GM12891 (cell line): Measurements from ENCODE around the gene NDE1.
"Not testable (repeated sequence)": the region's sequence is repeated elsewhere in the genome, so short reads cannot be mapped to it uniquely, and the experiment has no call there.

Source experiments
- DNase-seq: peaks from one replicate; pipeline ENCODE4 v3.0.0; 2011; ENCODE audit warnings: low spot score; ENCODE audit not compliant: insufficient read length
- FAIRE-seq: peaks from 2 replicates; lab custom pipeline; 2011; peaks lifted over from hg19 to GRCh38; lab: Jason Lieb, UNC
- PAX5 ChIP-seq: IDR thresholded peaks from 2 replicates; pipeline ENCODE4 v1.6.1; 2011; ENCODE audit warnings: low read length, moderate library complexity, mild to moderate bottlenecking; ENCODE audit not compliant: insufficient read depth, severe bottlenecking
- POLR2A ChIP-seq: IDR thresholded peaks from 2 replicates; pipeline ENCODE4 v1.6.1; 2011; ENCODE audit warnings: low read depth, low read length, control low read depth
- POLR2AphosphoS5 ChIP-seq: IDR thresholded peaks from 2 replicates; pipeline ENCODE4 v1.6.1; 2011; ENCODE audit warnings: low read depth, low read length, control low read depth
- POU2F2 ChIP-seq: IDR thresholded peaks from 2 replicates; pipeline ENCODE4 v1.6.1; 2011; ENCODE audit warnings: low read depth, mild to moderate bottlenecking, control low read depth, low read length, moderate library complexity
- SPI1 ChIP-seq: IDR thresholded peaks from 2 replicates; pipeline ENCODE4 v1.6.1; 2011; ENCODE audit warnings: low read depth, low read length, control low read depth
- TAF1 ChIP-seq: IDR thresholded peaks from 2 replicates; pipeline ENCODE4 v1.6.1; 2011; ENCODE audit warnings: low read depth, low read length, control low read depth

The NDE1 gene

DNA sequence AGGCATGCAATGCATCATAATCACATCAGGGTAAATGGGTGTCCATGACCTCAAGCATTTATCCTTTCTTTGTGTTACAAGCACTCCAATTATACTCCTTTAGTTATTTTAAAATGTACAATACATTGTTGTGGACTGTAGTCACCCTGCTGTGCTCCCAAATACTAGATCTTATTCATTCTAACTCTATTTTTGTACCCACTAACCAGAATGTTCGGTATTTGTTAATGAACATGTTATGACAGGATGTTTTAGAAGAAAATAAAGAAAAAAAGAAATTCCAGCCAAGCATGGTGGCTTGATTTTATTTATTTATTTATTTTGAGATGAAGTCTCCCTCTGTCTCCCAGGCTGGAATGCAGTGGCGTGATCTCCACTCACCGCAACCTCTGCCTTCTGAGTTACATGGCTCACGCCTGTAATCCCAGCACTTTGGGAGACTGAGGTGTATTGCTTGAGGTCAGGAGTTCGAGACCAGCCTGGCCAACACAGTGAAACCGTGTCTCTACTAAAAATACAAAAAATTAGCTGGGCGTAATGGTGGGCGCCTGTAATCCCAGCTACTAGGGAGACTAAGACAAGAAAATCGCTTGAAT, 1.8 kb upstream of the NDE1 start:
- DNase-seq (no peak), FAIRE-seq (no peak)
- TF ChIP-seq POLR2AphosphoS5 (no peak), POLR2A (no peak), POU2F2 (no peak), PAX5 (no peak), SPI1 (no peak), TAF1 (no peak)

GRCh38 chr16:15649311-15649710, 734 bp upstream of the NDE1 start:
- not testable (repeated sequence) for DNase-seq, FAIRE-seq

- no peak for FAIRE-seq
- DNase-seq = no peak
- TF ChIP-seq POLR2A (0 out of 2 replicates have a peak, but pooled peaks have one; percentile 10), POU2F2 (no peak)
Observed at GRCh38 chr16:15649727-15650018, 372 bp upstream of the NDE1 start.

DNA sequence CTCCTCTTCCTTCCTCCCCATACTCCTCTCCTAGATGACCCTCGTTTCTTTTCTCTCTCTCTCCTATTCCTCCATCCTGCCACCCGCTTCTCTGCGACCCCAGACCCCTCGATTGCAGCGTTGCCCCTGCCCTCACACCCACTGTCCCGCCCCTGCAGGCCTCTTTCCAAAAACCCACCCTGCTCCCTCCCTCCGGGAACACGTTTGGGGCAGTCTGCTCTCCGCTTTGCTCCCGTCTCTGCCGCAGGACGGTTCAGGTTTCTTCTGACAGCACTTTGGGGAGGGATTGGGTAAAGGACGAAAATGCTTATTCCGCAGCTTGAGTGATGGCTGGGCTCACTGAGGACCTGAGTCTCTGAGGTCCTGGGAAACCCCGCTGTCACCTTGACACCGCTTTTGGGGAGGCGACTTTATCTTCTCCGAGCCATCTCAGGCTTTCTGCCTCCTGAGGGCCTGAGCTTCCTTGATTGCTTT, 690 bp downstream of the NDE1 start:
- peak; percentile 54; the same call in 1 of the 2 replicates for TF ChIP-seq POLR2A
- TF ChIP-seq PAX5 = no peak
- 0 out of 2 replicates have a peak, but pooled peaks have one; percentile 11 for TF ChIP-seq POLR2AphosphoS5
- FAIRE-seq (no peak), DNase-seq (peak; percentile 39)

- no peak for FAIRE-seq
- TF ChIP-seq POU2F2 = no peak
- TF ChIP-seq PAX5 = no peak
- no peak for TF ChIP-seq POLR2A
- TF ChIP-seq POLR2AphosphoS5 = no peak
- no peak for TF ChIP-seq TAF1
- TF ChIP-seq SPI1 = no peak
- DNase-seq = no peak
Observed at GRCh38 chr16:15652293-15653001, 2.4 kb downstream of the NDE1 start.

GRCh38 chr16:15653227-15653626, 3.2 kb downstream of the NDE1 start:
- FAIRE-seq (no peak), DNase-seq (no peak)
- TF ChIP-seq PAX5 (no peak), POLR2A (no peak), POLR2AphosphoS5 (no peak), TAF1 (no peak), SPI1 (no peak), POU2F2 (no peak)

GRCh38 chr16:15654591-15654990, 4.5 kb downstream of the NDE1 start:
- no peak for DNase-seq
- no peak for FAIRE-seq
- TF ChIP-seq TAF1 = no peak
- no peak for TF ChIP-seq SPI1
- no peak for TF ChIP-seq POLR2A
- no peak for TF ChIP-seq POLR2AphosphoS5
- no peak for TF ChIP-seq POU2F2
- no peak for TF ChIP-seq PAX5

- not testable (repeated sequence) for FAIRE-seq, DNase-seq
Observed at GRCh38 chr16:15655561-15655960, 5.5 kb downstream of the NDE1 start.

GRCh38 chr16:15658149-15658548, 8.1 kb downstream of the NDE1 start:
- FAIRE-seq (no peak), DNase-seq (no peak)
- TF ChIP-seq SPI1 = no peak

GRCh38 chr16:15658556-15658955, 8.5 kb downstream of the NDE1 start:
- DNase-seq = no peak
- TF ChIP-seq POLR2AphosphoS5 (no peak), PAX5 (no peak), POU2F2 (no peak), TAF1 (no peak), SPI1 (no peak), POLR2A (no peak)
- no peak for FAIRE-seq

GRCh38 chr16:15660203-15660601, 10.2 kb downstream of the NDE1 start:
- no peak for DNase-seq
- no peak for FAIRE-seq
- TF ChIP-seq PAX5 (no peak), POLR2AphosphoS5 (no peak), SPI1 (no peak), TAF1 (no peak), POU2F2 (no peak), POLR2A (no peak)
